Spleen (tissue), 7 donors: Measurements from ENCODE around the gene UBE2S.

ENCODE experiments used
- CTCF ChIP-seq, 11 experiments: fragments of 200-600 bp in 7 of 11; fragments of 450-650 bp in 4 of 11; sonication (generic) in 4 of 11; IDR thresholded peaks in 8 of 11; conservative IDR thresholded peaks in 3 of 11; 1 replicate in 7 of 11; 2 replicates in 4 of 11; pipeline versions ENCODE4 v1.4.0 to v1.8.0; 2016 to 2021; ENCODE audit warnings: antibody characterized with exemption in 11 of 11, inconsistent platforms in 4 of 11, mild to moderate bottlenecking in 1 of 11
- POLR2A ChIP-seq, 3 donors: fragments of 450-650 bp; IDR thresholded peaks; one replicate each; pipeline ENCODE4 v1.5.1; 2017; ENCODE audit warnings: antibody characterized with exemption in 3 of 3, mild to moderate bottlenecking in 1 of 3
- POLR2AphosphoS5 ChIP-seq, 3 donors: sonication (generic); formaldehyde crosslinking; IDR thresholded peaks; one replicate each; pipeline ENCODE4 v1.5.1; 2017; ENCODE audit warnings: antibody characterized with exemption in 3 of 3
- donor health status: DM: no; HTN: no; CAD: no; lungs with moderate emphysema.
- donor health status: DM: no; HTN: no; CAD: no.
- donor health status: DM: no; HTN: no; CAD: no.

- no peak for TF ChIP-seq CTCF (IDR thresholded peaks at IDR 0.05 in 8 of 11, conservative IDR thresholded peaks at IDR 0.05 in 3 of 11)
- no peak for TF ChIP-seq POLR2A (IDR thresholded peaks at IDR 0.05)
- peak in 2 of 3 donors; percentile 19 to 35 for TF ChIP-seq POLR2AphosphoS5 (IDR thresholded peaks at IDR 0.05)
Measured at GRCh38 chr19:55400281-55401087, 7.1 kb downstream of the UBE2S start.
